ENCODE measurements around the gene DDX39B. TPM values are rescaled to one million over a fixed set of nuclear protein-coding genes. Genes with fewer than 3 reads are reported as not detected.

The DDX39B gene
- total RNA-seq, 1 experiment from 2014 or later, result 813 TPM

DNA sequence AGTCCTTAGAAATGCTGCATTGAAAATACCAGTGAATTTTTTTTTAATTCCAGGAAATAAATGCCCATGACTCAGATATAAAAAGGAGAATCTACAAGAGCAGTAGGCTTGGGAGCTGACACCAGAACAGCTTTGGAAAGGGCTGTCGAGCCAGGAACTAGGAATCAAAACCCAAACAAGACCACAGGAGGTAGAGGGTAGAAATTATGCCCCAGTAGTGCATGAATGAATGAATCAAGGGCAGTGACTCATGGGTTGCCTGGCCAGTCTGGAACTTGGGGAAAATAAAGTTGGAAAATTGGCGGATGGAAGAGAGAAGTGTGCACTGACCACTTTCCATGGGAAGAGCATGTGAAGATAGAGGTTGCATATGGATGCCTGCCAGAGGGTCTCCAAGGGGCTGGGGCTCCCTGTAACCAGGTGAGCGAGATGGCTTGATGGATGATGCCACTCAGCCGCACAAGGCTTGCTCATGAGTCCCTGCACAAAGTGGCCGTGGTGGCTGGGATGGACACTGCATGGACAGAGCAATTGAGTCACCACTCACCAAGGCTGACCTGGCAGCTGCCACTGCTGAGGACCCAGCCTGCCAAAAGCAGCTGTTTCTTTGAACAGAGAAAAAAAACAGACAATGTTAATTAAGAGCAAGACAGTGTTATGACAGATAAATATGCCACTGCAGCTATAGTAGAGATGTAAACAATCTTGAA is 28.2 kb downstream of the DDX39B start:
- no peak overlapping the region for H3K14ac ChIP-seq (ENCODE audit: insufficient read depth, low read length)
- H3K9ac ChIP-seq (ENCODE audit: extremely low read depth, insufficient read length, low read length), result no peak overlapping the region
- H4K5ac ChIP-seq (ENCODE audit: insufficient read length, low read depth, low read length), result no peak overlapping the region
- H2AFZ ChIP-seq (ENCODE audit: low read length), result no peak overlapping the region
- no CpG with 5 or more reads among the region's 5 CpGs for WGBS (ENCODE audit: extremely low coverage, insufficient read length, low lambda C conversion rate)
- no peaks in the 10 kb centered on the region for H3K23me2 ChIP-seq (ENCODE audit: insufficient read length, low read depth, low read length, poor library complexity, severe bottlenecking)
- H3K79me2 ChIP-seq (ENCODE audit: insufficient read depth, low read length), result no peaks in the 10 kb centered on the region
- H4K91ac ChIP-seq (ENCODE audit: insufficient read length, low read depth, low read length), result no peak overlapping the region
- no peak overlapping the region for H3K56ac ChIP-seq (ENCODE audit: insufficient read length, low read depth, low read length)
- no peak overlapping the region for H3K23ac ChIP-seq (ENCODE audit: insufficient read length, low read depth, low read length)
- no peaks in the 10 kb centered on the region for H3K79me1 ChIP-seq (ENCODE audit: insufficient read depth, low read depth, low read length, poor library complexity, severe bottlenecking)
- no peak for DNase-seq
- no peak overlapping the region for H3K4me2 ChIP-seq (ENCODE audit: insufficient read depth, insufficient read length, low read length)
- no peaks in the 10 kb centered on the region; the same call in 1 of the 2 replicates for H3K4me1 ChIP-seq (ENCODE audit: insufficient read depth, low read length)
- H4K20me1 ChIP-seq (ENCODE audit: control insufficient read depth, insufficient read depth, insufficient read length), result no peaks in the 10 kb centered on the region
- H3K27ac Mint-ChIP-seq, result no peak overlapping the region
- no peak overlapping the region for H2BK20ac ChIP-seq (ENCODE audit: low read depth, low read length, poor library complexity, severe bottlenecking)
- peaks cover 0 to 3% of the 10 kb centered on the region in 2 experiments; a peak in 1 of 4 replicates for H3K4me1 Mint-ChIP-seq
- no peak overlapping the region for H2BK120ac ChIP-seq (ENCODE audit: low read depth, low read length, poor library complexity, severe bottlenecking)
- H3K18ac ChIP-seq (ENCODE audit: insufficient read length, low read depth, low read length), result no peak overlapping the region
- H3K36me3 Mint-ChIP-seq (ENCODE audit: insufficient read depth in 1 of 3, low read depth in 3 of 3), result peaks cover 16 to 24% (median 23%) of the 10 kb centered on the region in 3 experiments
- H2AK5ac ChIP-seq (ENCODE audit: insufficient read length, low read length), result no peak overlapping the region
- no peak overlapping the region for H2BK5ac ChIP-seq (ENCODE audit: insufficient read length, low read length)
- no peak overlapping the region for H2BK12ac ChIP-seq (ENCODE audit: insufficient read length, low read depth, low read length)
- H2BK15ac ChIP-seq (ENCODE audit: low read depth, low read length), result no peak overlapping the region
- H3K9me3 ChIP-seq (ENCODE audit: control insufficient read depth, low read depth, low read length), result no peaks in the 10 kb centered on the region
- no peak overlapping the region for H3K27ac ChIP-seq (ENCODE audit: insufficient read length, low read depth, low read length)
- no peak overlapping the region for H4K8ac ChIP-seq (replicated peaks; ENCODE audit: insufficient read length, low read depth, low read length)
- no peak overlapping the region for H3K4ac ChIP-seq (ENCODE audit: low read depth, low read length)
- H3K27me3 Mint-ChIP-seq (ENCODE audit: low read depth), result peaks cover 6% of the 10 kb centered on the region
- no peaks in the 10 kb centered on the region for H3K27me3 ChIP-seq (ENCODE audit: insufficient read depth, low read length)
- TF ChIP-seq, protein P1, sequence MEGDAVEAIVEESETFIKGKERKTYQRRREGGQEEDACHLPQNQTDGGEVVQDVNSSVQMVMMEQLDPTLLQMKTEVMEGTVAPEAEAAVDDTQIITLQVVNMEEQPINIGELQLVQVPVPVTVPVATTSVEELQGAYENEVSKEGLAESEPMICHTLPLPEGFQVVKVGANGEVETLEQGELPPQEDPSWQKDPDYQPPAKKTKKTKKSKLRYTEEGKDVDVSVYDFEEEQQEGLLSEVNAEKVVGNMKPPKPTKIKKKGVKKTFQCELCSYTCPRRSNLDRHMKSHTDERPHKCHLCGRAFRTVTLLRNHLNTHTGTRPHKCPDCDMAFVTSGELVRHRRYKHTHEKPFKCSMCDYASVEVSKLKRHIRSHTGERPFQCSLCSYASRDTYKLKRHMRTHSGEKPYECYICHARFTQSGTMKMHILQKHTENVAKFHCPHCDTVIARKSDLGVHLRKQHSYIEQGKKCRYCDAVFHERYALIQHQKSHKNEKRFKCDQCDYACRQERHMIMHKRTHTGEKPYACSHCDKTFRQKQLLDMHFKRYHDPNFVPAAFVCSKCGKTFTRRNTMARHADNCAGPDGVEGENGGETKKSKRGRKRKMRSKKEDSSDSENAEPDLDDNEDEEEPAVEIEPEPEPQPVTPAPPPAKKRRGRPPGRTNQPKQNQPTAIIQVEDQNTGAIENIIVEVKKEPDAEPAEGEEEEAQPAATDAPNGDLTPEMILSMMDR (conservative IDR thresholded peaks at IDR 0.05), result no peak
- no peak overlapping the region for H3T11ph ChIP-seq (ENCODE audit: low read length)
- H3K9me3 Mint-ChIP-seq, result peaks cover 0 to 2% of the 10 kb centered on the region in 2 experiments; a peak in 2 of 5 replicates
- H3K4me3 Mint-ChIP-seq, result no peak overlapping the region
